DMS53 treated with DMSO at 0.1 percent for 48 hours (cell line): ENCODE data around the gene REC8.

Experiments
- DNase-seq: peaks from one replicate; lab custom pipeline; 2025; ENCODE audit not compliant: unreplicated experiment; lab: John Stamatoyannopoulos, UW

Gene REC8

GRCh38 chr14:24171422-24172260 is at the start of gene REC8:
TSS of gene REC8 (plus strand) at chr14:24172080. CDS start at chr14:24172553, 473 bp downstream.
- DNase-seq: no peak

DNA sequence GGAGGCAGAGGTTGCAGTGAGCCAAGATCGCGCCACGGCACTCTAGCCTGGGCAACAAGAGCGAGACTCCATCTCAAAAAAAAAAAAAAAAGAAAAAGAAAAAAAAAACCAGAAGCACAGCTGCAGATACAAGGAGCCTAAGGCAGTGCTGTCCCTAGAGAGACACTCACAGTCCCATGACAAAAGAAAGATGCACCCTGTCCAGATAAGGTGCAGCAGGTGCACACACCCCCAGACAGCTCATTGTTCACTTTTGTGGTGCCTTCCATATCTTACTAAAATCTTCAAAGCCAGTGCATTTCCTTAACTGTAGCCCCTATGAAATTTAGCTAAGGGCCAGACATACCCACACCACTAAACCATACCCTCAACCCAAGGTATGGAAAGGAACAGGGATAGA is 49.5 kb upstream of the REC8 start:
- DNase-seq: no peak

- no peak for DNase-seq
Observed at GRCh38 chr14:24122898-24123297, 49.0 kb upstream of the REC8 start.

GRCh38 chr14:24123424-24124417 is 48.2 kb upstream of the REC8 start:
- no peak for DNase-seq

DNA sequence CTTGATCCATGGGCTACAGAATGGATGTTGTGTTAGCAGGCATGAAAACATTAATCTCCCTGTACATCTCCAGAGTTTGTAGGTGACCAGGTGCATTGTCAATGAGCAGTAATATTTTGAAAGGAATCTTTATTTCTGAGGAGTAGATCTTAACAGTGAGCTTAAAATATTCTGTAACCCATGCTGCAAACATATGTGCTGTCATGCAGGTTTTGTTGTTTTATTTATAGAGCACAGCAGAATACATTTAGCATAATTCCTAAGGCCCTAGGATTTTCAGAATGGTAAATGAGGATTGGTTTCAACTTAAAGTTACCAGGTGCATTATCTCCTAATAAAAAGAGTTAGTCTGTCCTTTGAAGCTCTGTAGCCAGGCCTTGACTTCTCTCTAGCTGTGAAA is 44.9 kb upstream of the REC8 start:
- DNase-seq: no peak

DNA sequence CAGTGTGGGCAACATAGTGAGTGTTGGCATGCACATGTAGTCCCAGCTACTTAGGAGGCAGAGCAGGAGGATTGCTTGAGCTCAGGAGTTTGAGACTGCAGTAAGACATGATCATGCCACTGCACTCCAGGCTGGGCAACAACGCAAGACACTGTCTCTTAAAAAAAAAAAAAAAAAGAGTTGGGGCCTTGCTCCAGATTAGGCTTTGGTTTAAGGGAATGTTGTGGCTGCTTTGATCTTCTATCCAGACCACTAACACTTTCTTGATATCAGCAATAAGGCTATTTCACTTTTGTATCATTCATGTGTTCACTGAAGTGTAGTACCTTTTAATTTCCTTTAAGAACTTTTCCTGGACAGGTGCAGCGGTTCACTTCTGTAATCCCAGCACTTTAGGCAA is 44.2 kb upstream of the REC8 start:
- DNase-seq: no peak

GRCh38 chr14:24129410-24129998 is 42.4 kb upstream of the REC8 start:
- no peak for DNase-seq

DNA sequence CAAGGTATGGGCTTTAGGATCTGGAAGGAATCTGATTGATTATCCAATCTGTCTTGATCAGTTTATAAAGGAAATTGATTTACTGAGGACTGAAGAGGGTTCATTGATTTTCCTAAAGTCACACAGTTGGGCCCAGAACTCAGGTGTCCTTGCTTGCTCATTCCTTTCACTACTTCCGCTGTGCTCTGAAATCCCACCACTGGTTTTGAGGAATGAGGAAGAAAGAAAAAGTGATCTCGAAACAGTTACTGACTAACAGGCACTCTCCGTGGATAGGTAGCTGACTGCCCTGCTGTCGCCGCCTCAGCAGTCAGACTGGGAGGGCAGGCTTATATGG is 41.5 kb upstream of the REC8 start, which contains the start of gene FITM1:
Gene FITM1, plus strand, starts transcription at position 280 of the 337 bp plus-strand sequence. CDS start 905 bp downstream, outside the sequence.
- no peak for DNase-seq

DNA sequence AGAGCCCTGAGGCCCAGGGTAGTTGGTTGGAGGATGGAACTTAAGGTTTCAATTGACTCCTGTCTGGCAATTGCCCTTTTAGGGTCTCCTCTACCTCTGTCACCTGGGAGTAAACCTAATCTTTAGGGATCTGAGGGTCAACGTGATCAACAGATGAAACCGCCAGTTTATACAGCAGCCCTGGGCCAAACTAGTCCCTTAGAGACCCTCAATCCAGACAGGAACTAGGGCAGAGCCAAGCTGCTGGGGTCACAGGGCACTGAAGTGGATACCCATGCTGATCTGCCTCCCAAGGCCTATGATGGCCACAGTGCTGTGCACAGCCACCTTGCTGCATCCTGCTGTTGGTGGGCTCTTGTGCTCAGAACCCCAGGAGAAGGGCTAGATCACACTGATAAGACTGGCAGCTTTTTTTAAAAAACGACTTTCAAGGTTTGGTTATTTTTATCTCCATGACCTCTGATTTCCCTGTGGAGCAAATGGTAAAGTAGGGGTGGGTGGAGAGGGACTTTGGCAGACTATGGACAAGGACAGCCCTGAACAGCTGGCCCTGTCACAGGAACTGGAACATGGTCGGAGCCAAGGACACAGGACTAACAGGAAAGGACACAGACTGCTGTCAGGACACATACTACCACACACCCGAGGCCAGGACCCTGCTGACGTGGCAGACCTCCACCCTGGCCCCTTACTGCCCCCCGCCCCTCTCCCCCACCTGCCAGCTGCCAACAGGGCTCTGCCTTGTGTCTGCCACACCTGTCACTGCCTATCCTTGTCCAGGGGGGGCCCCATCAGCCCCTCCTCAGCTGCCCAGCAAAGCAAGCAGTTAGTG is 40.9 kb upstream of the REC8 start:
- DNase-seq: no peak

DNA sequence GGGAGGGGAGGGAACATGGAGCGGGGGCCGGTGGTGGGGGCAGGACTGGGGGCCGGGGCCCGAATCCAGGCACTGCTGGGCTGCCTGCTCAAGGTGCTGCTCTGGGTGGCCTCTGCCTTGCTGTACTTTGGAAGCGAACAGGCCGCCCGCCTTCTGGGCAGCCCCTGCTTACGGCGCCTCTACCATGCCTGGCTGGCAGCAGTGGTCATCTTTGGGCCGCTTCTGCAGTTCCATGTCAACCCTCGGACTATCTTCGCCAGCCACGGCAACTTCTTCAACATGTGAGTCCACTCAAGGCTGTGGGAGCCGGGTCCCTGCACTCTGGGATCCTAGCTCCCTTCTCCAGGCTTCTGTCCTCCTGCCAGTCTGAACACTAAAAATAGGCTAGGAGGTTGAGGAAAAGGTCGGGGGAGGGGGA is 40.3 kb upstream of the REC8 start:
- DNase-seq: no peak

DNA sequence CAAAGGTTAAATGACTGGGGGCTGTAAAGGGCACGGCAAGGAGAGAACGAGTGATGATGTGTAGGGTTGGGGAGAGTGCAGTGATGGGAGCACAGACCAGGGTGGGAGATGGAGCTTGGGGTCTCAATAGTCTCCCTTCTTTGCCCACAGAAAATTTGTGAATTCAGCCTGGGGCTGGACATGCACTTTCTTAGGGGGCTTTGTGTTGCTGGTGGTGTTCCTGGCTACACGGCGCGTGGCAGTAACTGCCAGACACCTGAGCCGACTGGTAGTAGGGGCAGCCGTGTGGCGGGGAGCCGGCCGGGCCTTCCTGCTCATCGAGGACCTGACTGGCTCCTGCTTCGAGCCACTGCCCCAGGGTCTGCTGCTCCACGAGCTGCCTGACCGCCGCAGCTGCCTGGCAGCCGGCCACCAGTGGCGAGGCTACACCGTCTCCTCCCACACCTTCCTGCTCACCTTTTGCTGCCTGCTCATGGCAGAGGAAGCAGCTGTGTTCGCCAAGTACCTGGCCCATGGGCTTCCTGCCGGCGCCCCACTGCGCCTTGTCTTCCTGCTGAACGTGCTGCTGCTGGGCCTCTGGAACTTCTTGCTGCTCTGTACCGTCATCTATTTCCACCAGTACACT is 39.7 kb upstream of the REC8 start:
- DNase-seq: peak; percentile 36

- DNase-seq: no peak
Observed at GRCh38 chr14:24132976-24133375, 38.9 kb upstream of the REC8 start.

DNA sequence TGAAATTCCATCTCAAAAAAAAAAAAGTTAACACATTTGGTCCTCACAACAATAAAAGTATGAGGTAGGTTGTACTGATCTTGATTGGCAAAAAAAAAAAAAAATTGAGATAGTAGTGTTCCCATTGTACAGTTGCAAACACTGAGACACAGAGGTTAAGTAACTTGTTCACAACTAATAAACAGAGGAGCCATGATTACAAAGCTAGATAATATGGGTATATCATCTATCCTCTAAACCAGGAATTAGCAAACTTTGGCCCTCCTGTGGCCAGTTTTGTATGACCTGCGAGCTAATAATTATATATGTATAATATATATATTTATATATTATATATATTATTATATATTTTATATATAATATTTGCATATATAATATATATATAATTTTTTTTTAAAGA is 38.1 kb upstream of the REC8 start:
- no peak for DNase-seq

- DNase-seq: peak; percentile 57
Observed at GRCh38 chr14:24135584-24135833, 36.4 kb upstream of the REC8 start.

DNA sequence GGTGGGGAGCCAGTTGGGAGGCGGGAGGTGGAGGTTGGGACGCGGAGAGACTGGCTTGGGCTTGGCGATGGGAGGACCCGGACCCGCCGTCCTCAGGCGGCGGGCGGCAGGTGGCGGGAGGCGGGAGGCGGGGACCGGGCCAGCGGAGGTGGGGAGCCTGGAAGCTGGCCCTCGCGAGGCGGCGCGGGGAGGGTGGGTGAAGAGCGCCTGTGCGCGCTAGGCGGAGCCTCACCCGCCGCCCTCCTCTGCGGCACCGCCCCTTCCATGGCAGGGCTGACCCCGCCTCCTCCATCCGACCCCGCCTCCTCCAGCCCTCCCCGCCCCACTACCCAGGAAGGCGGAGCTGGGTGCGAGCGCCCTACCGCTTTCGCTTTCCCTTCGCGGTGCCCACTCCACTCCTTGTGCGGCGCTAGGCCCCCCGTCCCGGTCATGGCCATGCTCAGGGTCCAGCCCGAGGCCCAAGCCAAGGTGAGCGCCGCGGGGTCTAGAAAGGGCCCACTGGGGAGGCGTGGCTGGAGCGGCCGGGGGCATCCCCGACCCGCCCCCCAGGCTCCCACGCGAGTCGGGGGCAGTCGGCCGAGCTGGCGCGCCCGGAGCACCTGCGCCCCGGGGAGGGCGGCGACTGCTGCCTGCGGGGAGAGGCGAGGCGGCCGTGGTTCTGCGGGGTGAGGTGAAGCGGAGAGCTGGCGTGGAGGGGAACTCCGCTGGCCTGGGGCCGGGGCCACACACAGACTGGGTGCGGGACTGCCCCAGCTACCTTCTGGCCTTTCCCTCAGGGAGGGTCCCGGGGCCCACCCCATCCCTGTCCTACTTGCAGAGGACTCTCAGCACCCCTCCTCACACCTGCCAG is 35.8 kb upstream of the REC8 start, which contains the start of gene PSME1:
Gene PSME1, plus strand, starts transcription at position 361 of the 850 bp plus-strand sequence. Its CDS starts 69 bp downstream, at position 430.
- DNase-seq: peak; percentile 57

DNA sequence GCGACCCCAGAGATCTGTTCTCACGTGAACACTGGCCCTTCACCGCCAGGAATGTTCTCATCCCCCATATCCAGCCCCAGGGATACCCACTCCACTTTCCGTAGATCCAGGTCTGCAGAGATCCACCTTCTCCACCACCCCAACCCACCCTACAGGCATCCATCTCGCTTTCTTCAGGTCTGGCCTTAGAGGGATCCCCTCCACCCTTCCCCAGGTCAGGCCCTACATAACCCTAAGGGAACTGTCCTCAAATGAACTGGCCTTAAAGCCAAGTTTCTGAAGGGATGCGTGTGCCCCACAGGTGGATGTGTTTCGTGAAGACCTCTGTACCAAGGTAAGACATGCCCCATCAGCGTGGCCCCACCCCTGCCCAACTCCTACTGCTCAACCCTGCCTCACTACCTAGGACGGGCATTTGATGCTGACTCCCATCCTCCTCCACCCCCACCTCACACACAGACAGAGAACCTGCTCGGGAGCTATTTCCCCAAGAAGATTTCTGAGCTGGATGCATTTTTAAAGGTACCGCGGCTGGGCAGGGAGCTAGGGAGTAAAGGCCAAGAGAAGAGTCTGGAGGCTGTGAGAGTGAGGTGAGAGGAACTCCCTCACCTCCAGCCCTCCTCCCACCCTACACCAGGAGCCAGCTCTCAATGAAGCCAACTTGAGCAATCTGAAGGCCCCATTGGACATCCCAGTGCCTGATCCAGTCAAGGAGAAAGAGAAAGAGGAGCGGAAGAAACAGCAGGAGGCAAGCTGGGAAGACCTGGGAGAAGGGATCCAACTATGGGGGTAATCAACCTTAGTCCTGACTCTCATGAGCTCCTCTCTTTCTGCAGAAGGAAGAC is 35.0 kb upstream of the REC8 start:
- DNase-seq: no peak

GRCh38 chr14:24137529-24138395 is 34.1 kb upstream of the REC8 start:
- no peak for DNase-seq
